ENCODE results near the gene SDSL.

SDSL gene

GRCh38 chr12:113422030-113422885 lies at the start of gene SDSL:
TSS of gene SDSL (plus strand) at chr12:113422380. CDS start at chr12:113427983, 5,603 bp downstream.
- DNase-seq = peak; percentile 63

- DNase-seq = no peak
Measured at GRCh38 chr12:113373440-113373839, 48.7 kb upstream of the SDSL start.

GRCh38 chr12:113373969-113374368 lies 48.2 kb upstream of the SDSL start:
- no peak for DNase-seq

GRCh38 chr12:113374823-113375428 lies 47.3 kb upstream of the SDSL start:
- DNase-seq = no peak

GRCh38 chr12:113378291-113378690 lies 43.9 kb upstream of the SDSL start:
- no peak for DNase-seq

GRCh38 chr12:113381220-113381619 lies 41.0 kb upstream of the SDSL start:
- no peak for DNase-seq

- no peak for DNase-seq
Measured at GRCh38 chr12:113382206-113382605, 40.0 kb upstream of the SDSL start.

GRCh38 chr12:113384778-113385177 lies 37.4 kb upstream of the SDSL start:
- no peak for DNase-seq

- no peak for DNase-seq
Measured at GRCh38 chr12:113385282-113385882, 36.8 kb upstream of the SDSL start.

- no peak for DNase-seq
Measured at GRCh38 chr12:113386866-113387566, 35.2 kb upstream of the SDSL start.

GRCh38 chr12:113387631-113388030 lies 34.5 kb upstream of the SDSL start:
- DNase-seq = no peak

- DNase-seq = no peak
Measured at GRCh38 chr12:113388351-113388750, 33.8 kb upstream of the SDSL start.

GRCh38 chr12:113390064-113391043 lies 31.8 kb upstream of the SDSL start:
- no peak for DNase-seq

GRCh38 chr12:113391145-113391544 lies 31.0 kb upstream of the SDSL start:
- DNase-seq = no peak

GRCh38 chr12:113391650-113392337 lies 30.4 kb upstream of the SDSL start:
- no peak for DNase-seq

GRCh38 chr12:113392520-113392919 lies 29.7 kb upstream of the SDSL start:
- DNase-seq = no peak

GRCh38 chr12:113392988-113393579 lies 29.1 kb upstream of the SDSL start:
- no peak for DNase-seq

GRCh38 chr12:113393749-113394148 lies 28.4 kb upstream of the SDSL start:
- DNase-seq = no peak

- DNase-seq = no peak
Measured at GRCh38 chr12:113395119-113395518, 27.1 kb upstream of the SDSL start.

- DNase-seq = no peak
Measured at GRCh38 chr12:113396200-113396599, 26.0 kb upstream of the SDSL start.

Data from stimulated activated CD8-positive, alpha-beta memory T cell treated with anti-CD3 and anti-CD28 coated beads, Interleukin-4, amount 100 ng/mL, for 48 hours (primary cell).